Vagina (tissue), 2 donors: ENCODE measurements around the gene IP6K1. TPM values are rescaled to one million over a fixed set of nuclear protein-coding genes. Genes with fewer than 3 reads are reported as not detected.

Source experiments
- DNase-seq, 2 donors: peaks; one replicate each; pipeline ENCODE4 v3.0.0-alpha.2; 2017; ENCODE audit errors: extremely low spot score in 2 of 2
- H3K27ac ChIP-seq: fragments of 200-600 bp; sonication (generic); one replicate; pipeline ENCODE4 v1.5.1; 2019
- H3K27me3 ChIP-seq: fragments of 200-600 bp; sonication (generic); one replicate; pipeline ENCODE4 v1.5.1; 2019
- H3K36me3 ChIP-seq, 2 donors: fragments of 200-600 bp; sonication (generic); one replicate each; pipeline ENCODE4 v1.5.1; 2017 to 2019
- H3K4me1 ChIP-seq: fragments of 200-600 bp; sonication (generic); one replicate; pipeline ENCODE4 v1.5.1; 2019
- H3K4me3 ChIP-seq, 2 donors: fragments of 200-600 bp; sonication (generic); 1 replicate in 1 of 2; 2 replicates in 1 of 2; pipeline ENCODE4 v1.5.1; 2016 to 2019
- H3K9me3 ChIP-seq: fragments of 200-600 bp; sonication (generic); one replicate; pipeline ENCODE4 v1.5.1; 2019
- CTCF ChIP-seq, 3 experiments: fragments of 450-650 bp in 2 of 3; fragments of 200-600 bp in 1 of 3; sonication (generic) in 1 of 3; IDR thresholded peaks; one replicate each; pipeline ENCODE4 v1.5.1; 2017 to 2019; ENCODE audit warnings: antibody characterized with exemption in 3 of 3, mild to moderate bottlenecking in 2 of 3, moderate library complexity in 2 of 3
- POLR2A ChIP-seq, 2 donors: fragments of 450-650 bp; IDR thresholded peaks; one replicate each; pipeline ENCODE4 v1.6.1; 2017; ENCODE audit warnings: antibody characterized with exemption in 2 of 2, mild to moderate bottlenecking in 2 of 2, moderate library complexity in 2 of 2
- POLR2AphosphoS5 ChIP-seq, 2 donors: sonication (generic); formaldehyde crosslinking; IDR thresholded peaks; one replicate each; pipeline ENCODE4 v1.9.0; 2017; ENCODE audit warnings: antibody characterized with exemption in 2 of 2, mild to moderate bottlenecking in 2 of 2, low read depth in 1 of 2; ENCODE audit not compliant: insufficient read depth in 1 of 2
- intact Hi-C: fragments of 100-400 bp; cut with DNase I; formaldehyde crosslinking; loops from one replicate; pipeline ENCODE4 v1.15.1; 2023
- total RNA-seq: library from RNA; depleted of rRNA; stranded (reverse); fragments of >200 nt; gene quantifications from one replicate; pipeline ENCODE4 v1.2.3, GENCODE V29; 2016

Gene IP6K1
- total RNA-seq, 1 donor from 2014 or later, result 46.2 TPM

GRCh38 chr3:49763981-49764380, 22.4 kb downstream of the IP6K1 start:
- Histone ChIP-seq H3K4me1 (peaks cover 9% of the 10 kb centered on the region), H3K4me3 (no peak overlapping the region), H3K9me3 (no peaks in the 10 kb centered on the region), H3K27ac (no peak overlapping the region), H3K36me3 (no peaks in the 10 kb centered on the region), H3K27me3 (no peaks in the 10 kb centered on the region)
- DNase-seq, result no peak
- no peak for TF ChIP-seq POLR2AphosphoS5 (IDR thresholded peaks at IDR 0.05; ENCODE audit: insufficient read depth in 1 of 2, low read depth in 1 of 2)
- no peak for TF ChIP-seq CTCF (IDR thresholded peaks at IDR 0.05)
- no peak for TF ChIP-seq POLR2A (IDR thresholded peaks at IDR 0.05)
- intact Hi-C loops, result no loop called here

GRCh38 chr3:49761661-49762060, 24.7 kb downstream of the IP6K1 start:
- no peak overlapping the region for H3K27ac ChIP-seq
- DNase-seq, result no peak
- peaks cover 17% of the 10 kb centered on the region for H3K4me1 ChIP-seq
- TF ChIP-seq CTCF (IDR thresholded peaks at IDR 0.05), result no peak
- no peak for TF ChIP-seq POLR2AphosphoS5 (IDR thresholded peaks at IDR 0.05; ENCODE audit: insufficient read depth in 1 of 2, low read depth in 1 of 2)
- no peak for TF ChIP-seq POLR2A (IDR thresholded peaks at IDR 0.05)
- no peaks in the 10 kb centered on the region for H3K27me3 ChIP-seq
- intact Hi-C loops, result no loop called here
- no peak overlapping the region for H3K4me3 ChIP-seq
- H3K36me3 ChIP-seq, result no peaks in the 10 kb centered on the region
- no peaks in the 10 kb centered on the region for H3K9me3 ChIP-seq

- intact Hi-C loops, result no loop called here
- no peaks in the 10 kb centered on the region for H3K9me3 ChIP-seq
- no peaks in the 10 kb centered on the region for H3K27me3 ChIP-seq
- TF ChIP-seq POLR2AphosphoS5 (IDR thresholded peaks at IDR 0.05; ENCODE audit: insufficient read depth in 1 of 2, low read depth in 1 of 2) (no peak), POLR2A (IDR thresholded peaks at IDR 0.05) (no peak), CTCF (IDR thresholded peaks at IDR 0.05) (no peak)
- H3K36me3 ChIP-seq, result no peaks in the 10 kb centered on the region
- H3K4me3 ChIP-seq, result no peak overlapping the region
- peaks cover 29% of the 10 kb centered on the region for H3K4me1 ChIP-seq
- DNase-seq, result no peak
- no peak overlapping the region for H3K27ac ChIP-seq
Observed at GRCh38 chr3:49759226-49759625, 27.1 kb downstream of the IP6K1 start.

DNA sequence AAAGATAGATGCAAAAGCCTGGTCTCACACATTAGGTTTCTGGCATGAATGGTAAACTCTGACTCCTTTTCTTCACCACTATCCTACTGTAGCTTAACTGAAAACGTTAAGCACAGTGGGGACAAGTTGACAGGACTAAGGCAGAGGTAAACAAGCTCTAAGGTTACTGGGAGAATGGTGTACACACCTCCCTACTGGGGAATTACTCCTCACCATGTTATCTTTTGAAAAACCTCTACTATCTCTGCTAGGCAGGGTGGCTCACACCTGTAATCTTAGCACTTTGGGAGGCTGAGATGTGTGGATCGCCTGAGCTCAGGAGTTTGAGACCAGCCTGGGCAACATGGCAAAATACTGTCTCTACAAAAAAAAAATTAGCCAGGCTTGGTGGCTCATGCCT, 29.1 kb downstream of the IP6K1 start:
- Histone ChIP-seq H3K4me1 (peaks cover 35% of the 10 kb centered on the region), H3K4me3 (no peak overlapping the region), H3K27me3 (no peaks in the 10 kb centered on the region), H3K36me3 (no peaks in the 10 kb centered on the region), H3K9me3 (no peaks in the 10 kb centered on the region), H3K27ac (no peak overlapping the region)
- no peak for DNase-seq
- intact Hi-C loops, result no loop called here
- no peak for TF ChIP-seq CTCF (IDR thresholded peaks at IDR 0.05)
- TF ChIP-seq POLR2AphosphoS5 (IDR thresholded peaks at IDR 0.05; ENCODE audit: insufficient read depth in 1 of 2, low read depth in 1 of 2), result no peak
- no peak for TF ChIP-seq POLR2A (IDR thresholded peaks at IDR 0.05)

- peaks cover 35% of the 10 kb centered on the region for H3K4me1 ChIP-seq
Observed at GRCh38 chr3:49756036-49756435, 30.3 kb downstream of the IP6K1 start.

More at GRCh38 chr3:49756036-49756435, 30.3 kb downstream of the IP6K1 start:
- H3K27me3 ChIP-seq, result no peaks in the 10 kb centered on the region
- H3K36me3 ChIP-seq, result no peaks in the 10 kb centered on the region
- no peak for TF ChIP-seq POLR2A (IDR thresholded peaks at IDR 0.05)
- TF ChIP-seq POLR2AphosphoS5 (IDR thresholded peaks at IDR 0.05; ENCODE audit: insufficient read depth in 1 of 2, low read depth in 1 of 2), result no peak
- no peak for TF ChIP-seq CTCF (IDR thresholded peaks at IDR 0.05)
- intact Hi-C loops, result no loop called here
- H3K9me3 ChIP-seq, result no peaks in the 10 kb centered on the region
- no peak overlapping the region for H3K4me3 ChIP-seq
- no peak for DNase-seq
- no peak overlapping the region for H3K27ac ChIP-seq
